ENCODE measurements around the gene C3orf33.
"Not testable (repeated sequence)": the region's sequence is repeated elsewhere in the genome, so short reads cannot be mapped to it uniquely, and the experiment has no call there.

The C3orf33 gene

DNA sequence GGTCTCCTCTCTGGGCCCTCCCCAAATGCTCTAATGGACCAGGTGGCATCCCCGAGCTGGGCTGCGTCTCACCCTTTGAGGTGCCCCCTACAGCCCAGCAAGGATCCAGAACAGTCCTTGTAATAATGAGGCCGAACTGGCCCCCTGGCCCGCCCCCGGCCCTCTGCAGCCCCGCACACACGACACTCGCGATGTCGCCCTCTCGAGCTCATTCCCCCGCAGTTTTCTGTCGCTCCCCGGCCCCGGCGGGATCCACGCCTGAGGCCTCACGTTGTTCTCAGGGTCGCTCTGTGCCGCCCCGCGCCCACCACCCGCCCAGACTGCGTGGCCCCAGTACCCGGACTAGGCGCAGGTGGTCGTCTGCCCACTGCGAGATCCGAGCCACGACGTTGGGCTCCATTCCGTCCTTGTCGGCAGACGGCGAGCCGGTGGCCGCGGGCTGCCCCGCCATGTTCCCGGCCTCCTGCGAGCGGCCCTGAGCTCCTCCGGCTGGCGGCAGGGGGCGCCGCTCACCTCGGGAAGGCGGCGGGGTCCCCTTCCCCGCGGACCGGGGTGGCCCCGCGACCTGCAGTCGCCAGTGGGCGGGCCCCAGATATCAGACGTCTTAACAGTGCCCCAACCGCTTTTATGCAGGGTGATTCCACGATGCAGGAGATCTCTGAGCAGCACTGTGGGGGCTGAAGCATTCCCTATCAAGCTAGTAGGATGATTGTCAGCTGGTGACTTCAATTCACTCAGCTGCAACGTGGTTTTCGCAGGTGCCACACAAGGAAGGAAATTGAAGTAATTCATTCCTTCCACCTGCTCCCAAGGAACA is at the start of gene C3orf33:
C3orf33 (minus strand) TSS at position 477 of the 817 bp plus-strand sequence; CDS start at position 451, 26 bp downstream.
- peak; percentile 83 for DNase-seq

- DNase-seq = peak; percentile 99
Measured at GRCh38 chr3:155854141-155854940, 48.3 kb upstream of the C3orf33 start, which contains the start of gene SLC33A1. Gene SLC33A1, minus strand, starts transcription at chr3:155854427. Its CDS starts 430 bp downstream, at chr3:155853997.

DNA sequence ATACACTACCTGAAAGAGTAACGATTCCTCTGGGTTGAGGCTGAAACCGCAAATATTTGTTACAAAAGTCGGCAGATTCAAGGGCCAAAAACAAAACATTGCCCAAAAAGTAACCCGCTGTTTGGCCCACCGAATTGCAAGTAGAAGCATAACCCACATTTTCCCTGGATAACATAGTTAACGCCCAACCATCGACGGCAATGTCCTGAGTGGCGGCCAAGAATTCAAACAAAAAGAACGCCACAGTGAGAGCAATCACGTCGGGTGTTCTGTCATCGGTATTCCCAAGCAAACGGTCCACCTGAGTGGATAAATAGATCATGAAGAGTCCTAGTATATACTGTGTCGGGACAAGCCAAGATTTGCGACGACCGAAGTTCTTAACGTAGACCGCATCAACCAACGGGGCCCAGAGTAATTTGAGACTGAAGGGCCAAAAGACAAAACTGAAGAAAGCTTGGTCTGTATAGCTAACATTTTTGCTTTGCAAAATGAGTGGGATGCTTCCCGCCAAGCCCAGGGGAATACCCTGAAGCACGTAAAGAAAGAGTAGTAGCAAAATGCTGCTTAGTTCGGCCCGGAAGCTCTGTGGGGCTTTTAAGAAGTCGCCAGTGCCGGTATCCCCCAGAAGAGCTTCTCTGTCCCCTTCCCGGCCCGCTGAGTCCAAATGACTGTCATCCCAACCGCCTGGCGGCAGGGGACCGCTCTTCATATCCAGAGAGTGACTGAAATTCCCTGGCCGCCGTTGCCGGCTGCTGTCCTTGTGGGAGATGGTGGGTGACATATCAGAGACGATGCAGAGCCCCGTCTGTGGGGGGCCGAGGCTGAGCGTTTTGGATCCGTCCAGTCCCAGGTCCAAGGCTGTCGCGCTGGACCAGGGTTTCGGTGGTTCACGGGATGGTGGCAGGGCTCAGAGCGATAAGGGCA is 47.4 kb upstream of the C3orf33 start:
- peak; percentile 48 for DNase-seq

DNA sequence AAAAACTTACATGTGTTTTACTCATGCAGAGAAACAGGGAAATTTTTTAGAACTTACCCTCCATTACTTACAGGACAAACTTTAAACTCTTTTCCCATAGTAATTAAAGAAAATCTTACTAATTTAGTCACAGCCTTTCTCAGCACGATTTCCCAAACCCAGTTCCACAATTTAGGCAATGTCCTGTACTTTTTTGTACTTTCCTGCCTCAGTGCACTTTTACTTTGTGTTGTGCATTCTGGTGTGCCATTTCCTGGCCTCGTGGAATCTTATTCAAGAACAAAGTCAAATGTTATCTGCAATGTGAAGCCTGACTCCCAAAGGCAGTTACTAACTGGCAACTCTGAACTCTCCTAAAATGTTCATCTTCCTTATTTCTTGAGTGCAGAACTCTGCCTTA is 46.3 kb upstream of the C3orf33 start:
- no peak for DNase-seq

- DNase-seq = not testable (repeated sequence)
Measured at GRCh38 chr3:155849404-155849803, 43.3 kb upstream of the C3orf33 start.

GRCh38 chr3:155847993-155848392 is 41.9 kb upstream of the C3orf33 start:
- no peak for DNase-seq

DNA sequence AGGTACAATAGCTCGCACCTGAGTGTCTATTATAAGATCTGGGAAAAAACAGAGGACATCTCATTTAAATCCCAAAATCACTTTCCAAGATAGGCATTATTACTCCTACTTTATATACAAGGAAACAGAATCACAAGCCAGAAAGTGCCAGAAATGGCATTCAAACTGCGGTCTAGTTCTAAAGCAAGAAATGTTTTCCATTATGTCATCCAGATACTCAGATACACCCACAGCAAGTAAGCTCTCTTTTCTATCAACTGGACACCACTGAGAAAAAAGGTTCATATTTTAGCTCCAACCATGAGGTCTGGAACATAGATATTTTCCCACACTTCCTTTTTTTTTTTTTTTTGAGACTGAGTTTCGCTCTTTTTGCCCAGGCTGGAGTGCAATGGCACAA is 40.0 kb upstream of the C3orf33 start:
- DNase-seq = no peak

DNA sequence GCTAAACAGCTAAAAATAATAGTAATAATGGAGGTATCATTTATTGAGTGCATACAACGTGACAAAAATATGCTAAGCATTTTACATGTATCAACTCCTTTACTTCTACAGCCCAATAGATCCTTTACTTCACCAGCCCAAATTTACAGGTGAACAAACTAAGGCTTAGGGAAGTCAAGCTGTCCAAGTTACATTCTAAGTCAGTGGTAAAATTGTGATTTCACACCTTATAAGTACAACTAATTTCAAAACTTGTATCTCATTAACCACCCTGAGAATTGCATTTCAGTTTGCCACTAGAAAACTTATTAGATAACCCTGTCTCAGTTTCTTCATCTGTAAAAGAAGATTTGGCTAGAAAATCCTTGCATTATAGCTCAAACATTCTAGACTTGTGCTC is 37.5 kb upstream of the C3orf33 start:
- DNase-seq = no peak

DNA sequence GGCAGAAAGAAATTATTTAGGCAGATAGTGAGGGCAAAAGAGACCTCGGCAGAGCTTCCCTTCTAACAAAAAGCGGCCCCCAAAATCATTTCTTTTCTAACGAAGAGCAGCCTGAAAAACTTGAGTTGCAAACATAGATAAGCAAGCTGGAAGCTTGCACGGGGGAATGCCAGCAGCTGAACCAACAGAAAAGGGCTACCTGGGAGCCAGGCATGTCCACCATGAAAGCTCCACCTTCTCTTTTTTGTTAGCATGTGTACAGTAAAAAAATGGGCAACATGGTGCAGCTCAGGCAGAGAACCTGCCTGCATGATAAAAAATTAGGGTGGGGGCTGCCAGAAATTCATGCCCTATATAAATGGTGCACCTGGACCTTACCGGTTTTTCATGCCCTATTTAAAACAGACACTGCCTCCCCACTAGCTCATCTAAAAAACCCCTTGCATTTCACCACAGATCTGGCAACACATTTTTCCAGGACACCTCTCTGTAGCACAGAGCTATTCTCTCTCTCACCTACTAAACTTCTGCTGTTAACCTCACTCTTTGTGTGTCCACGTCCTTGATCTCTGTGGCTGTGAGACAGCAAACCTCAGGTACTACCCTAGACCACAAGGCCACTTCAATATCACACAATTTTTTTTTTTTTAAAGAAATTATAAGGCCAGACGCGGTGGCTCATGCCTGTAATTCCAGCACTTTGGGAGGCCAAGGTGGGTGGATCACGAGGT is 29.4 kb upstream of the C3orf33 start:
- DNase-seq = no peak

- not testable (repeated sequence) for DNase-seq
Measured at GRCh38 chr3:155828490-155829098, 22.5 kb upstream of the C3orf33 start.

DNA sequence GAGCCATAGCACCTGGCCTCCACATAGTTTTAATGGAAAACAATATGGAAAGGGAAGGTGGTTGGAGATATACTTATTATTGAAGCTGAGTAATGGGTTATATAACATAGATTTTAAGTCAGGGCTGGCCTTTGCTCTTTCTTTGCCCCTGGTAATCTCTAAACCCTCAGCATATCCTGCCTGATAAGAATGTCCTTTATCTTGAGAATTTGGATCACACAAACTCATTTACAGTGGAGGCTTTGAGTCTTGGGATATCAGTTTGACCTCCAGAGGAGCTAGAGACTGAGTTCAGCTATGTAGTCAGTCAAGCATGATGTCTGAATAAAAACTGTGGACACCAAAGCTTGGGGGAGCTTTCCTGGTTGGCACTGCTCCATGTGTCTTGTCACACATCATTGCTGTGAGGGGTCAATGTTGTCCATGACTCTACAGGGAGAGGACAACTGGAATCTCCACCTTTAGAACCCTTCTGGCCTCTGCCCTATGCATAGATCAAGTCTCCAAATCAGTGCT is 9.0 kb upstream of the C3orf33 start:
- DNase-seq = no peak

GRCh38 chr3:155813224-155813623 is 7.1 kb upstream of the C3orf33 start:
- not testable (repeated sequence) for DNase-seq

DNA sequence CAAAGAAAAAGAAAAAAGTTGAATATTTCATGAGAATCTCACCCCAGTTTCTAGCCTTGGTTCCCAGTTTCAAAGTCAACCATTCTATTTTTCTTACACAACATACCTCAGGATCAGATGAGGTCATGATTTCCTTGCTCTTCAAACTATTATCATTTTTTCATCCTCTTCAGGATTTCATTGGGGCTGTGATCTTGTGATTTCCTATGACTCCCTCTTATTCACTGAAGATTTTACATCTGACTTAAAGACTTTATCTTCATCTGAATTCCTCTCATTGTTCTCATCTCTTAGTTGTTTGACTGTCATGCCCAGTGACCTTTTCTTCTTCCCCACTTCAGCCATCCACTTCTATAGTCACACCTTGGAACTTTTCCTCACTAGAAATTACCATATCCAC is 3.1 kb upstream of the C3orf33 start:
- no peak for DNase-seq

DNA sequence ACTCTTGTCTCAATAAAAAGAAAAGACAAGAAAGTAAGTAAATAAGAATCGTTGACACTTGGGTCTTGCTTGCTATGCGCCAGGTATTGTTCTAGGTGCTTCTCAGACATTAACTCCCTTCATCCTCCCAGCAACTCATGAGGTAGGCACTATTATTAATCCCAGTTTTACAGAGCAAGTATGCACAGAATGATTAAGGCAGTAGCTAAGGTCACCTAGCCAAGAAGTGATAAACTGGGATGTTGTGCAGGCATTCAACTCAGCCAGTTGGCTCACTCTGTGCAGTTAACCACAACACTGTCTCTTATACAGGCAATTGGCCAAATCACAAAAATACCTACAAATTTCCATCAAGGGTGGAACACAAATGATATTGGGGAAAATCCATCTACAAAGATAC is 1.7 kb upstream of the C3orf33 start:
- DNase-seq = no peak

DNA sequence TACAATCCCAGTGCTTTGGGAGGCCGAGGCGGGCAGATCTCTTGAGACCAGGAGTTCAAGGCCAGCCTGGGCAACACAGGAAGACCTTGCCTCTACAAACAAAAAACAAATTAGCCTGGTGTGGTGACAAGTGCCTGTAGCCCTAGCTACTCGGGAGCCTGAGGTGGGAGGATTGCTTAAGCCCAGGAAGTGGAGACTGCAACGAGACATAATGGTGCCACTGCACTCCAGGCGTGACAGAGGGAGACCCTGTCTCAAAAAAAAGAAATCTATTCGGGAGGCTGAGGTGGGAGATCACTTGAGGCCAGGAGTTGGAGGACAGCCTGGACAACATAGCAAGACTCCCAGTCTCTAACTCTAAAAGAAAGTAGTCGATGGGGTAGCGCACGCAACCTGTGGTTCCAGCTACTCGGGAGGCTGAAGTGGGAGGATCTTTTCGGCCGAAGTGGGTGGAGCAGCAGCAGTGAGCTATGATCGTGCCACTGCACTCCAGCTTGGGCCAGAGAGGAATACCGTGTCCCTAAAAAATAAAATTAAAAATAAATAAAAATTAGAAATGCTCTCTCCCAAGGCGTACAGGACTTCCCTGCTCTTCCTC is 775 bp downstream of the C3orf33 start:
- DNase-seq = peak; percentile 69

- no peak for DNase-seq
Measured at GRCh38 chr3:155804323-155804722, 1.8 kb downstream of the C3orf33 start.

DNA sequence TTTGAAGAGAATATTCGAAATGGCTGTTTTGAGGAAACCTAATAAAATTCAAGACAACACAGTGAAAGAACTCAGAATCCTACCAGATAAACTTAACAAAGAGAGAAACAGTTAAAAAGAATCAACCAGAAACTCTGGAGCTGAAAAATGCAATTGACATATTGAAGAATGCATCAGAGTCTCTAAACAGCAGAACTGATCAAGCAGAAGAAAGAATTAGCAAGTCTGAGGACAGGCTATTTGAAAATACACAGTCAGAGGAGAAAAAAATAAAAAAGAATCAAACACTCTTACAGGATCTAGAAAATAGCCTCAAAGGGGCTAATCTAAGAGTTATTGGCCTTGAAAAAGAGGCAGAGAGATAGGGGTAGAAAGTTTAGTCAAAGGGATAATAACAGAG is 13.5 kb downstream of the C3orf33 start:
- DNase-seq = no peak

DNA sequence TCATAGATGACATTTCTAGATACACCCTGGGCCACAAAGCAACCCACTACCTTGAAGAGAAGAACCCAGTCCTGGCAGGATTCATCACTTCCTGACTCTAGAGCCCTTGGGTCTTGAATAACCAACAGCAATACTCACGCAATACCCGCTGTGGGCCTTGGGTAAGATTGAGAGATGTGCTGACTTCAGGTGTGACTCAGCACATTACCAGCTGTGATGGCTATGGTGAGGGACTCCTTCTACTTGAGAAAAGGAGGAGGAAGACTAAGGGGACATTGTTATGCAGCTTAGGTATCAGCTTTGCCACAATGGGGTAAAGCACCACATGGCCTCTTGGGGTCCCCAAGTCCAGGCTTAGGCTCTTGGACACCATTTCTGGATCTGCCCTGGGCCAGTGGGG is 14.9 kb downstream of the C3orf33 start:
- DNase-seq = peak; percentile 11

GRCh38 chr3:155790272-155790925 is 15.7 kb downstream of the C3orf33 start:
- DNase-seq = no peak

GRCh38 chr3:155785662-155786295 is 20.3 kb downstream of the C3orf33 start:
- no peak for DNase-seq
